HEK293 (cell line): ENCODE data around the gene PSD2.

Experiments
- CTCF ChIA-PET: fragments of 350-600 bp; formaldehyde crosslinking; extraction: SDS; loops from one replicate; lab custom pipeline; 2021; ENCODE audit warnings: antibody characterized with exemption; lab: Yijun Ruan, JAX
- POLR2A ChIA-PET: fragments of 300-600 bp; formaldehyde crosslinking; extraction: SDS; loops from one replicate; lab custom pipeline; 2020; ENCODE audit warnings: antibody characterized with exemption, inconsistent platforms; lab: Yijun Ruan, JAX
- H3K27ac ChIP-seq: fragments of 200-500 bp; sonication (Bioruptor generic); 2 replicates; pipeline ENCODE4 v1.5.1; 2014; ENCODE audit warnings: low read depth, low read length, control low read depth, inconsistent platforms; ENCODE audit errors: extremely low read depth
- H3K36me3 ChIP-seq, 2 experiments: fragments of 200-500 bp in 1 of 2; sonication (Bioruptor generic) in 1 of 2; 1 replicate in 1 of 2; 2 replicates in 1 of 2; pipeline ENCODE4 v1.5.1; 2014 to 2017; ENCODE audit warnings: inconsistent platforms in 2 of 2, low read length in 2 of 2; ENCODE audit not compliant: control insufficient read depth in 2 of 2, insufficient read depth in 1 of 2
- H3K4me1 ChIP-seq: fragments of 200-500 bp; sonication (Bioruptor generic); 2 replicates; pipeline ENCODE4 v1.5.1; 2014; ENCODE audit warnings: mild to moderate bottlenecking, low read length, inconsistent platforms; ENCODE audit not compliant: control insufficient read depth, insufficient read depth
- H3K4me3 ChIP-seq: 2 replicates; pipeline ENCODE4 v1.5.1; 2011; ENCODE audit warnings: low read depth, mild to moderate bottlenecking, control low read depth, low read length, moderate library complexity
- H3K9me3 ChIP-seq: fragments of 200-500 bp; sonication (Bioruptor generic); 2 replicates; pipeline ENCODE4 v1.5.1; 2014; ENCODE audit warnings: low read depth, low read length, inconsistent platforms; ENCODE audit not compliant: control insufficient read depth, insufficient read depth
- GLIS1 ChIP-seq: fragments of 450-650 bp; formaldehyde crosslinking; IDR thresholded peaks from 2 replicates; pipeline ENCODE4 v1.5.1; 2016; ENCODE audit warnings: missing biosample characterization, missing genetic modification characterization
- HOXC10 ChIP-seq: sonication (generic); formaldehyde crosslinking; IDR thresholded peaks from 2 replicates; pipeline ENCODE4 v1.8.1; 2023; ENCODE audit warnings: mild to moderate bottlenecking, missing genetic modification reagents
- KLF16 ChIP-seq: fragments of 450-650 bp; formaldehyde crosslinking; IDR thresholded peaks from 2 replicates; pipeline ENCODE4 v1.5.1; 2017; ENCODE audit warnings: missing biosample characterization, missing genetic modification characterization
- KLF17 ChIP-seq: fragments of 450-650 bp; formaldehyde crosslinking; IDR thresholded peaks from 2 replicates; pipeline ENCODE4 v1.5.1; 2016; ENCODE audit warnings: missing biosample characterization, missing genetic modification characterization
- OSR2 ChIP-seq: fragments of 450-650 bp; formaldehyde crosslinking; IDR thresholded peaks from 2 replicates; pipeline ENCODE4 v1.5.1; 2016; ENCODE audit warnings: missing biosample characterization, missing genetic modification characterization
- OVOL3 ChIP-seq: fragments of 450-650 bp; formaldehyde crosslinking; IDR thresholded peaks from 2 replicates; pipeline ENCODE4 v1.5.1; 2016; ENCODE audit warnings: missing biosample characterization, missing genetic modification characterization
- PRDM4 ChIP-seq: fragments of 450-650 bp; formaldehyde crosslinking; IDR thresholded peaks from 2 replicates; pipeline ENCODE4 v1.5.1; 2017; ENCODE audit warnings: missing biosample characterization, missing genetic modification characterization
- WT1 ChIP-seq: fragments of 450-650 bp; formaldehyde crosslinking; IDR thresholded peaks from 2 replicates; pipeline ENCODE4 v1.5.1; 2016; ENCODE audit warnings: missing biosample characterization, missing genetic modification characterization
- ZBTB8A ChIP-seq: fragments of 450-650 bp; formaldehyde crosslinking; IDR thresholded peaks from 2 replicates; pipeline ENCODE4 v1.5.1; 2016; ENCODE audit warnings: missing biosample characterization, missing genetic modification characterization
- ZIC2 ChIP-seq: fragments of 450-650 bp; formaldehyde crosslinking; IDR thresholded peaks from 2 replicates; pipeline ENCODE4 v1.5.1; 2016; ENCODE audit warnings: missing biosample characterization, missing genetic modification characterization
- ZNF169 ChIP-seq: fragments of 450-650 bp; formaldehyde crosslinking; IDR thresholded peaks from 2 replicates; pipeline ENCODE4 v1.5.1; 2016; ENCODE audit warnings: missing biosample characterization, missing genetic modification characterization
- ZNF311 ChIP-seq: fragments of 450-650 bp; formaldehyde crosslinking; IDR thresholded peaks from 2 replicates; pipeline ENCODE4 v1.5.1; 2017; ENCODE audit warnings: missing biosample characterization, missing genetic modification characterization, borderline replicate concordance
- ZNF362 ChIP-seq: fragments of 450-650 bp; formaldehyde crosslinking; IDR thresholded peaks from 2 replicates; pipeline ENCODE4 v1.5.1; 2016; ENCODE audit warnings: missing biosample characterization, missing genetic modification characterization
- ZNF37A ChIP-seq: fragments of 450-650 bp; IDR thresholded peaks from 2 replicates; pipeline ENCODE4 v1.5.1; 2018; ENCODE audit warnings: missing biosample characterization, missing genetic modification characterization
- ZNF391 ChIP-seq: fragments of 450-650 bp; formaldehyde crosslinking; IDR thresholded peaks from 2 replicates; pipeline ENCODE4 v1.5.1; 2016; ENCODE audit warnings: low read depth, missing biosample characterization, missing genetic modification characterization, borderline replicate concordance
- ZNF398 ChIP-seq: fragments of 450-650 bp; formaldehyde crosslinking; IDR thresholded peaks from 2 replicates; pipeline ENCODE4 v1.5.1; 2017; ENCODE audit warnings: missing biosample characterization, missing genetic modification characterization
- ZNF433 ChIP-seq: fragments of 450-650 bp; formaldehyde crosslinking; IDR thresholded peaks from 2 replicates; pipeline ENCODE4 v1.5.1; 2016; ENCODE audit warnings: missing biosample characterization, missing genetic modification characterization, low read depth
- ZNF513 ChIP-seq: fragments of 450-650 bp; IDR thresholded peaks from 2 replicates; pipeline ENCODE4 v1.5.1; 2018; ENCODE audit warnings: missing biosample characterization, missing genetic modification characterization
- ZNF544 ChIP-seq: fragments of 450-650 bp; formaldehyde crosslinking; IDR thresholded peaks from 2 replicates; pipeline ENCODE4 v1.5.0; 2017; ENCODE audit warnings: missing biosample characterization, missing genetic modification characterization
- ZNF561 ChIP-seq: fragments of 450-650 bp; IDR thresholded peaks from 2 replicates; pipeline ENCODE4 v1.5.1; 2018; ENCODE audit warnings: missing biosample characterization, missing genetic modification characterization, borderline replicate concordance
- ZNF571 ChIP-seq: fragments of 450-650 bp; formaldehyde crosslinking; IDR thresholded peaks from 2 replicates; pipeline ENCODE4 v1.5.0; 2017; ENCODE audit warnings: missing biosample characterization, missing genetic modification characterization
- ZNF623 ChIP-seq: fragments of 450-650 bp; formaldehyde crosslinking; IDR thresholded peaks from 2 replicates; pipeline ENCODE4 v1.5.1; 2016; ENCODE audit warnings: missing biosample characterization, missing genetic modification characterization
- ZNF692 ChIP-seq: fragments of 450-650 bp; formaldehyde crosslinking; IDR thresholded peaks from 2 replicates; pipeline ENCODE4 v1.5.1; 2016; ENCODE audit warnings: missing biosample characterization, missing genetic modification characterization

The PSD2 gene

GRCh38 chr5:139765409-139766217 lies 30.0 kb upstream of the PSD2 start (continued):
- TF ChIP-seq PRDM4 (tag by site-specific recombination) (no peak), ZNF623 (tag by site-specific recombination) (no peak), ZNF311 (tag by site-specific recombination) (no peak), ZNF544 (tag by site-specific recombination) (no peak), ZNF37A (no peak), ZNF561 (tag by site-specific recombination) (peak; percentile 82; the same call in 1 of the 2 replicates), ZNF362 (no peak), ZIC2 (tag by site-specific recombination) (peak; percentile 70), KLF17 (tag by site-specific recombination) (peak; percentile 87), WT1 (tag by site-specific recombination) (0 out of 2 replicates have a peak, but pooled peaks have one; percentile 68), OSR2 (tag by site-specific recombination) (no peak)

- Histone ChIP-seq H3K36me3 (no peaks in the 10 kb centered on the region), H3K4me1 (no peaks in the 10 kb centered on the region), H3K4me3 (no peak overlapping the region), H3K27ac (no peak overlapping the region), H3K9me3 (no peaks in the 10 kb centered on the region)
- CTCF ChIA-PET, result interaction anchor here (0.6 to 10.7 kb wide), 7 partner anchors 11 to 347 kb away, joined by 3 to 269 read pairs (median 4); no protein-coding TSS in a partner anchor
- no peak for TF ChIP-seq OVOL3 (tag by site-specific recombination)
- TF ChIP-seq HOXC10 (CRISPR knock-in tag), result no peak
- no peak for TF ChIP-seq ZBTB8A (tag by site-specific recombination)
- TF ChIP-seq ZNF513 (tag by site-specific recombination), result peak; percentile 45; the same call in 1 of the 2 replicates
- POLR2A ChIA-PET, result no interaction called here
Observed at GRCh38 chr5:139767960-139768359, 27.6 kb upstream of the PSD2 start.

- Histone ChIP-seq H3K4me3 (no peak overlapping the region), H3K27ac (no peak overlapping the region), H3K4me1 (no peaks in the 10 kb centered on the region), H3K36me3 (no peaks in the 10 kb centered on the region), H3K9me3 (no peaks in the 10 kb centered on the region)
- POLR2A ChIA-PET, result interaction anchor here (0.7 kb wide), 1 partner anchor 60 kb away, joined by 3 read pairs; no protein-coding TSS in a partner anchor
- CTCF ChIA-PET, result interaction anchor here (0.7 to 10.7 kb wide), 4 partner anchors 60 to 882 kb away, joined by 3 to 269 read pairs (median 4); no protein-coding TSS in a partner anchor
- TF ChIP-seq ZNF398 (tag by site-specific recombination) (no peak), ZNF169 (tag by site-specific recombination) (no peak), KLF16 (no peak), ZNF571 (tag by site-specific recombination) (no peak), ZNF692 (tag by site-specific recombination) (no peak), ZNF433 (tag by site-specific recombination) (no peak), GLIS1 (tag by site-specific recombination) (peak; percentile 51), ZNF391 (tag by site-specific recombination) (no peak)
Observed at GRCh38 chr5:139768807-139769465, 26.7 kb upstream of the PSD2 start.
